ENCODE data around the gene HELLS. TPM values are rescaled to one million over a fixed set of nuclear protein-coding genes. Genes with fewer than 3 reads are reported as not detected.

Gene HELLS
- total RNA-seq, 2 experiments from 2014 or later, result 190 to 204 TPM

DNA sequence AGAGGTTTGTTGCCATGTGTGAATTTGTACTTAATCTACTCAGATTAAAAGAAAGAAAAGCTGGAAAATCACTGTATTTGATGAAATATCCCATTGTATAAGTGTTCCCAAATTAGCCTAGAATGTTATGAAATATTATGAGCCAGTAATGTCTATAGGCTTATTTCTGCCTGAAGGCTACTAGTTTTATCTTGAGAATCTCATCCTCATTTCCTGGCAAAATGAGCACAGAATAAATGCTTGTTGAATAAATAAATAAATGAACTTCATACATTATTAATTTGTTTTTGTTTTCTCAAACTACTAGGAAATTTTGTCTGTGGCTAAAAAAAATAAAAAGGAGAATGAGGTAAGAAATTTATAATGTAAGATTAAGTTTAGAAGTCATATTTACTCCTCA, 25.5 kb downstream of the HELLS start:
- Histone ChIP-seq H3K27ac (ENCODE audit: low read depth, low read length, poor library complexity, severe bottlenecking) (no peak overlapping the region), H3K9me3 (ENCODE audit: low read length) (no peaks in the 10 kb centered on the region), H3K36me3 (ENCODE audit: insufficient read depth, low read length) (peaks cover 99% of the 10 kb centered on the region), H3K4me2 (ENCODE audit: low read length) (no peak overlapping the region), H3K79me2 (ENCODE audit: insufficient read depth, low read depth, low read length) (no peaks in the 10 kb centered on the region), H4K20me1 (ENCODE audit: insufficient read depth, low read length) (no peaks in the 10 kb centered on the region), H3K9me2 (ENCODE audit: insufficient read depth, low read length) (no peaks in the 10 kb centered on the region), H3K4me3 (ENCODE audit: low read depth, low read length, poor library complexity, severe bottlenecking) (no peak overlapping the region), H3K4me1 (ENCODE audit: insufficient read depth, low read length, poor library complexity, severe bottlenecking) (no peaks in the 10 kb centered on the region), H2AFZ (ENCODE audit: low read length) (no peak overlapping the region)
- ChIA-PET POLR2A (no interaction called here), CTCF (ENCODE audit: unreplicated experiment) (no interaction called here)
- TF ChIP-seq, protein P1, sequence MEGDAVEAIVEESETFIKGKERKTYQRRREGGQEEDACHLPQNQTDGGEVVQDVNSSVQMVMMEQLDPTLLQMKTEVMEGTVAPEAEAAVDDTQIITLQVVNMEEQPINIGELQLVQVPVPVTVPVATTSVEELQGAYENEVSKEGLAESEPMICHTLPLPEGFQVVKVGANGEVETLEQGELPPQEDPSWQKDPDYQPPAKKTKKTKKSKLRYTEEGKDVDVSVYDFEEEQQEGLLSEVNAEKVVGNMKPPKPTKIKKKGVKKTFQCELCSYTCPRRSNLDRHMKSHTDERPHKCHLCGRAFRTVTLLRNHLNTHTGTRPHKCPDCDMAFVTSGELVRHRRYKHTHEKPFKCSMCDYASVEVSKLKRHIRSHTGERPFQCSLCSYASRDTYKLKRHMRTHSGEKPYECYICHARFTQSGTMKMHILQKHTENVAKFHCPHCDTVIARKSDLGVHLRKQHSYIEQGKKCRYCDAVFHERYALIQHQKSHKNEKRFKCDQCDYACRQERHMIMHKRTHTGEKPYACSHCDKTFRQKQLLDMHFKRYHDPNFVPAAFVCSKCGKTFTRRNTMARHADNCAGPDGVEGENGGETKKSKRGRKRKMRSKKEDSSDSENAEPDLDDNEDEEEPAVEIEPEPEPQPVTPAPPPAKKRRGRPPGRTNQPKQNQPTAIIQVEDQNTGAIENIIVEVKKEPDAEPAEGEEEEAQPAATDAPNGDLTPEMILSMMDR (conservative IDR thresholded peaks at IDR 0.05; ENCODE audit: low read length), result no peak
- TF ChIP-seq EZH2phosphoT487 (IDR thresholded peaks at IDR 0.05; ENCODE audit: borderline replicate concordance, low read depth, low read length), result no peak
- no TSS peak for BruUV-seq (replicated peaks)
- no peak for DNase-seq (ENCODE audit: low spot score)
- intact Hi-C loops (cut with micrococcal nuclease; ENCODE audit: unreplicated experiment), result no loop called here

DNA sequence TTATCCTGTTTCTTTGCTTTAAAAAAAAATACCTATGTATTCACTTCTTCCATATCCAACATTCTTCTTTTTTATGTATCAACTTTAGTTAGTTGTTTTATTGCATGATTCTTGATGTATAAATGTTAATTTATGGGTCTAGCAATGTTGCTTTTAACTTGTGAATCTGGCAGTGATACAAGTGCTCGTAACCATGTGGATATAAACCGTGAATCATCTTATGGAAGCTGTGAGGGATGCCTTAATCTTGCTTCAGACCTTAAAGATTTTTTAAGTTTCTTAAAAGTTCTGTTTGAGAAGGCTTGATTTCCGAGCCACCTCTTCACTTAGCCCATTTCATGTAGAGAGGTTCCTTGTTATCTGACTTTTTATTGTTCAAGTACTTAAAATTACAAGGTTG, 25.9 kb downstream of the HELLS start:
- no peaks in the 10 kb centered on the region for H3K9me3 ChIP-seq (ENCODE audit: low read length)

DNA sequence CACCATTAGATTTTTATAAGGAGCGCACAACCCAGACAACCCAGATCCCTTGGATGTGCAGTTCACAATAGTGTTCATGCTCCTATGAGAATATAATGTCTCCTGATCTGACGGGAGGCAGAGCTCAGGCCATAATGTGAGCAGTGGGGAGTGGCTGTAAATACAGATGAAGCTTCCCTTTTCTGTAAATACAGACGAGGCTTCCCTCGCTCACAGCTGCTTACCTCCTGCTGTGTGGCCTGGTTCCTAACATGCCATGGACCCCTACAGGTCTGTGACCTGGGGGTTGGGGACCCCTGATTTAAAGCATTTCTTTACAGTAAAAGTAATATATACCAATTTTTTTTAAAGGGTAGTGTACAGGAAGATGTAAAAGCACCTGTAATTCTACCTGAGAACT, 33.2 kb downstream of the HELLS start:
- no peaks in the 10 kb centered on the region for H3K4me1 ChIP-seq (ENCODE audit: insufficient read depth, low read length, poor library complexity, severe bottlenecking)
- CTCF ChIA-PET (ENCODE audit: unreplicated experiment), result no interaction called here
- POLR2A ChIA-PET, result interaction anchor here (0.7 kb wide), 1 partner anchor 1220 kb away, joined by 3 read pairs; no protein-coding TSS in a partner anchor
- no peak overlapping the region for H3K4me3 ChIP-seq (ENCODE audit: low read depth, low read length, poor library complexity, severe bottlenecking)
- H3K36me3 ChIP-seq (ENCODE audit: insufficient read depth, low read length), result peaks cover 91% of the 10 kb centered on the region
- intact Hi-C loops (cut with micrococcal nuclease; ENCODE audit: unreplicated experiment), result no loop called here
- DNase-seq (ENCODE audit: low spot score), result no peak
- TF ChIP-seq, protein P1 (conservative IDR thresholded peaks at IDR 0.05; ENCODE audit: low read length), result no peak
- no peak for TF ChIP-seq EZH2phosphoT487 (IDR thresholded peaks at IDR 0.05; ENCODE audit: borderline replicate concordance, low read depth, low read length)
- no peak overlapping the region for H2AFZ ChIP-seq (ENCODE audit: low read length)
- H3K27ac ChIP-seq (ENCODE audit: low read depth, low read length, poor library complexity, severe bottlenecking), result no peak overlapping the region
- H3K4me2 ChIP-seq (ENCODE audit: low read length), result no peak overlapping the region
- BruUV-seq (replicated peaks), result no TSS peak
- H3K9me2 ChIP-seq (ENCODE audit: insufficient read depth, low read length), result no peaks in the 10 kb centered on the region
- no peaks in the 10 kb centered on the region for H3K9me3 ChIP-seq (ENCODE audit: low read length)
- H3K79me2 ChIP-seq (ENCODE audit: insufficient read depth, low read depth, low read length), result 0 out of 2 replicates have a peak, but pooled peaks cover 9% of the 10 kb centered on the region
- H4K20me1 ChIP-seq (ENCODE audit: insufficient read depth, low read length), result no peaks in the 10 kb centered on the region

More for the DNA sequence above, 25.9 kb downstream of the HELLS start:
- Histone ChIP-seq H3K9me2 (ENCODE audit: insufficient read depth, low read length) (no peaks in the 10 kb centered on the region), H3K4me2 (ENCODE audit: low read length) (no peak overlapping the region), H2AFZ (ENCODE audit: low read length) (no peak overlapping the region), H3K4me1 (ENCODE audit: insufficient read depth, low read length, poor library complexity, severe bottlenecking) (no peaks in the 10 kb centered on the region), H3K4me3 (ENCODE audit: low read depth, low read length, poor library complexity, severe bottlenecking) (no peak overlapping the region), H3K27ac (ENCODE audit: low read depth, low read length, poor library complexity, severe bottlenecking) (no peak overlapping the region), H3K36me3 (ENCODE audit: insufficient read depth, low read length) (peaks cover 98% of the 10 kb centered on the region), H4K20me1 (ENCODE audit: insufficient read depth, low read length) (no peaks in the 10 kb centered on the region), H3K79me2 (ENCODE audit: insufficient read depth, low read depth, low read length) (0 out of 2 replicates have a peak, but pooled peaks cover under 1% of the 10 kb centered on the region)
- POLR2A ChIA-PET, result no interaction called here
- DNase-seq (ENCODE audit: low spot score), result no peak
- intact Hi-C loops (cut with micrococcal nuclease; ENCODE audit: unreplicated experiment), result no loop called here
- no TSS peak for BruUV-seq (replicated peaks)
- CTCF ChIA-PET (ENCODE audit: unreplicated experiment), result no interaction called here
- TF ChIP-seq, protein P1 (conservative IDR thresholded peaks at IDR 0.05; ENCODE audit: low read length), result no peak
- TF ChIP-seq EZH2phosphoT487 (IDR thresholded peaks at IDR 0.05; ENCODE audit: borderline replicate concordance, low read depth, low read length), result no peak
